Kidney epithelial cell (primary cell): ENCODE measurements around the gene DVL1. TPM values are rescaled to one million over a fixed set of nuclear protein-coding genes. Genes with fewer than 3 reads are reported as not detected.
"Not testable (repeated sequence)": the region's sequence is repeated elsewhere in the genome, so short reads cannot be mapped to it uniquely, and the experiment has no call there.

Experiments
- DNase-seq: peaks from one replicate; pipeline ENCODE4 v3.0.0-alpha.2; 2010; ENCODE audit warnings: low read depth
- H3K27me3 ChIP-seq: 2 replicates; pipeline ENCODE4 v1.6.0; 2011; ENCODE audit warnings: low read length; ENCODE audit not compliant: control insufficient read depth, insufficient read depth
- H3K36me3 ChIP-seq: 2 replicates; pipeline ENCODE4 v1.5.1; 2011; ENCODE audit warnings: low read length; ENCODE audit not compliant: control insufficient read depth, insufficient read depth
- H3K4me3 ChIP-seq: 2 replicates; pipeline ENCODE4 v1.5.1; 2011; ENCODE audit warnings: low read depth, mild to moderate bottlenecking, control low read depth, low read length
- total RNA-seq: library from RNA; depleted of rRNA; stranded (reverse); fragments of >200 nt; gene quantifications from 2 replicates; pipeline ENCODE4 v1.2.3, GENCODE V29; 2015
- TF ChIP-seq, protein P1 (sequence below): IDR thresholded peaks from 2 replicates; pipeline ENCODE4 v1.5.1; 2011; ENCODE audit warnings: mild to moderate bottlenecking, moderate library complexity, low read length, control low read depth, inconsistent platforms; ENCODE audit not compliant: insufficient read depth, poor library complexity, severe bottlenecking

The DVL1 gene
- total RNA-seq, 1 donor from 2014 or later: 87.3 TPM

DNA sequence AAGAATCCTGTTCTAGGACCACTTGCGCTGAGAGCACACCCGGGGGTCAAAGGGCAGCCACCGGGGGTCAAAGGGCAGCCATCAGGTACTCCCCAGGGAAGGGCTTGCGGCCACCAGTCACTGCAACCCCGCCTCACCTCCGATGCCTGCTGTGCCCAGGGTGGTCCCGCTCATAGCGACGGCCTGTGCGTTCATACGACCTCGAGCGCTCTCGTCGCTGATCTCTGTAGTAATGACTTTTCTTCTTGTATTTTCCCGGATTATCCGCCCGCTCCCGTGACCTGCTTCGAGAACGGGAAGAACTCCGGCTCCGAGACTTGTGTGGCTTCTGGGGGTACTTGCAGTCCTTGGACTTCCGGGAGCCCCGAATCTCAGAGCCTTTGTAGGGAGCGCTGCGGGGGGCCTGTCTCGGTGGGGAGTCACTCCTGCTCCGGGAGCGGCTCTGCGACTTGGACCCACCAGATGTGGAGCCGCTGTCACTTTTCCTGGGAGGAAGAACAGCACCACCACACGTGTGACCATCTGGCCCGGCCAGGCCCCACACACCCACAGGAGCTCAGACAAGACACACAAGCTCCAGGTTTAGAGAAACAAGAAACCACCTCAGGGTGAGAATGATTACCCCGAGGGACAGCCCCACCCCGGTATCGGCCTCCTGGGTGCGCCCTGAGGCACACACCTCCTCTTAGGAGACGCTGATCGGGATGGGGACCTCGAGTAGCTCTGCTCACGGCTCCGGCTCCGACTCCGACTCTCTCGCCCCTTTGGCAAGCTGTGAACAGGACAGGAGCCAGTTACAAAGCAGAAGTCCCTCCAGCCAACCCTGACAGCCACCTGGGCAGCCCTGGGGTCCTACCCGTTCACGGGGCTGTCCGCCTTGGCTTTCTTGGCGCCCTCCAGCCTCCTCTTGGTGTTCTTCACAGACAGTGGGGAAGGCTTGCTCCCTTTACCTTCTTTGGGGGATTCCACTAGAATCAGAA is 38.2 kb upstream of the DVL1 start:
- Histone ChIP-seq H3K4me3 (no peak overlapping the region), H3K36me3 (peaks cover 5% of the 10 kb centered on the region), H3K27me3 (no peaks in the 10 kb centered on the region)
- DNase-seq: no peak
- TF ChIP-seq, protein P1, sequence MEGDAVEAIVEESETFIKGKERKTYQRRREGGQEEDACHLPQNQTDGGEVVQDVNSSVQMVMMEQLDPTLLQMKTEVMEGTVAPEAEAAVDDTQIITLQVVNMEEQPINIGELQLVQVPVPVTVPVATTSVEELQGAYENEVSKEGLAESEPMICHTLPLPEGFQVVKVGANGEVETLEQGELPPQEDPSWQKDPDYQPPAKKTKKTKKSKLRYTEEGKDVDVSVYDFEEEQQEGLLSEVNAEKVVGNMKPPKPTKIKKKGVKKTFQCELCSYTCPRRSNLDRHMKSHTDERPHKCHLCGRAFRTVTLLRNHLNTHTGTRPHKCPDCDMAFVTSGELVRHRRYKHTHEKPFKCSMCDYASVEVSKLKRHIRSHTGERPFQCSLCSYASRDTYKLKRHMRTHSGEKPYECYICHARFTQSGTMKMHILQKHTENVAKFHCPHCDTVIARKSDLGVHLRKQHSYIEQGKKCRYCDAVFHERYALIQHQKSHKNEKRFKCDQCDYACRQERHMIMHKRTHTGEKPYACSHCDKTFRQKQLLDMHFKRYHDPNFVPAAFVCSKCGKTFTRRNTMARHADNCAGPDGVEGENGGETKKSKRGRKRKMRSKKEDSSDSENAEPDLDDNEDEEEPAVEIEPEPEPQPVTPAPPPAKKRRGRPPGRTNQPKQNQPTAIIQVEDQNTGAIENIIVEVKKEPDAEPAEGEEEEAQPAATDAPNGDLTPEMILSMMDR: no peak

DNA sequence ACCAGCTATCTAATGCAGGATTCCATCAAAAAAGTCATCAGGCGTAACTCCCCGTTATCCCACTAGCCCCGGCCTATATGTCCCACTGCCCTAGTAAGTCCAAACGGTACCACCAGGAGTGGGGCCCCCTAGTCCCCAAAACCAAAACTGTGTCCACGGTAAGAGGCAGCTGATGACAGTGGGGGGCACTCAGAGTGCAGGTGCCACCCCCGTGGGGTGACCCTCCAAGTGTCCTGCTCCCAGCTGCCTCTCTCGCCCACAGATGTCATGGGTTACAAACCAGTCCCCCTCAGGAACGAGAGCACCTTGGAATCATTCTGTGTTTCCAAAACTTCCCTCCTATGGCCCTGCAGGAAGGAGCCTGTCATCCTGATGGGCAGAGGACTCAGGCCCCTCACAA is 36.7 kb upstream of the DVL1 start:
- H3K36me3 ChIP-seq: peaks cover 5% of the 10 kb centered on the region

DNA sequence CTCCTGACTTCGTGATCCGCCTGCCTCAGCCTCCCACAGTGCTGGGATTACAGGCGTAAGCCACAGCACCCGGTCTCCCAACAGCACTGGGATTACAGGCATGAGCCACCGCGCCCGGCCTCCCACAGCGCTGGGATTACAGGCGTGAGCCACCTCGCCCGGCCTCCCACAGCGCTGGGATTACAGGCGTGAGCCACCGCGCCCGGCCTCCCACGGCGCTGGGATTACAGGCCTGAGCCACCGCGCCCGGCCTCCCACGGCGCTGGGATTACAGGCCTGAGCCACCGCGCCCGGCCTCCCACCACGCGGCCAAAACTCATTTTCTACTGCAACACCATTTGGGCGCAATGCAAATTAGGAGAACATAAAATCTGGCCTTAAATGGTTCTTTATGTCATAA is 36.1 kb upstream of the DVL1 start:
- H3K36me3 ChIP-seq, DNase-seq, H3K4me3 ChIP-seq, H3K27me3 ChIP-seq: not testable (repeated sequence)

More for the DNA sequence above, 36.7 kb upstream of the DVL1 start:
- TF ChIP-seq, protein P1: no peak
- Histone ChIP-seq H3K27me3 (no peaks in the 10 kb centered on the region), H3K4me3 (no peak overlapping the region)
- no peak for DNase-seq

DNA sequence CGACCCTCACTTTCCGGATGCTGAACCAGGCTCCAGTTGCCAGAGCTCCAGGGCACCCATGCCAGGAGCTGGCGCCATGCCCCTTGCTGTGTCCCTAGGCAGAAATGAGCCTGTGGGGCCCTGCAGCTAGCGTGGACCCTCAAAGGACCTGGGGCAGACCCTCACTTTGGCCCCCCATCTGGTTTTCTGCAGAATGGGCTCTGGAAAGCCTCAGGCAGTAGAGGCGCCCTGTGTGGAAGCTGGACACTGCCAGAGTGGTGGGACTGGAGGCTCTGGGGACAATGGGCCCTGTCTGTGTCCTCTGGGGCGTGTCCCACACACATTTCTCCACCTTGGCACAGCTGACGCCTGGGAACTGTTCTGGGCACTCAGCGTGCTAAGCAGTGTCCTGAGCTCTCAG is 32.1 kb upstream of the DVL1 start:
- Histone ChIP-seq H3K4me3 (no peak overlapping the region), H3K36me3 (peaks cover 1% of the 10 kb centered on the region), H3K27me3 (no peaks in the 10 kb centered on the region)
- TF ChIP-seq, protein P1: no peak
- DNase-seq: no peak

DNA sequence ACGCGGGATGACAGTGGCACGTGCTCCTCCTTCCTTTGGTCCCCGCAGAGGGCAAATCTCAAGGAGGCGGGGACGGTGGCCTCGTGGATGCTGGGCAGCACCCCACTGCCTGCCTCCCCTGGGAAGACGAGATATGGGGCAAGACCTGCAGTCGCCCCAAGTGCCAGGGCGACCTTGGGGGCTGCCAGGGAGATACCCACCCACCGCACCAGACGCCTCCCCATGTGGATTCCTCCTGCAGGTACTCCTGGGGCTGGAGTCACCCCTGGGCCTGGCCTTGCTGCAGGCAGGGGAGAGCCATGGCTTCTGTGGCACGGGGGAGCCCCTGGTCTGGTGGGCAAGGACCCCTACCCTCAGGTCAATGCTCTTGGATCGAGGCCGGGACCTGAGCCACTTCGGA is 31.6 kb upstream of the DVL1 start:
- Histone ChIP-seq H3K4me3 (no peak overlapping the region), H3K27me3 (no peaks in the 10 kb centered on the region), H3K36me3 (peaks cover 1% of the 10 kb centered on the region)
- TF ChIP-seq, protein P1: no peak
- DNase-seq: no peak

DNA sequence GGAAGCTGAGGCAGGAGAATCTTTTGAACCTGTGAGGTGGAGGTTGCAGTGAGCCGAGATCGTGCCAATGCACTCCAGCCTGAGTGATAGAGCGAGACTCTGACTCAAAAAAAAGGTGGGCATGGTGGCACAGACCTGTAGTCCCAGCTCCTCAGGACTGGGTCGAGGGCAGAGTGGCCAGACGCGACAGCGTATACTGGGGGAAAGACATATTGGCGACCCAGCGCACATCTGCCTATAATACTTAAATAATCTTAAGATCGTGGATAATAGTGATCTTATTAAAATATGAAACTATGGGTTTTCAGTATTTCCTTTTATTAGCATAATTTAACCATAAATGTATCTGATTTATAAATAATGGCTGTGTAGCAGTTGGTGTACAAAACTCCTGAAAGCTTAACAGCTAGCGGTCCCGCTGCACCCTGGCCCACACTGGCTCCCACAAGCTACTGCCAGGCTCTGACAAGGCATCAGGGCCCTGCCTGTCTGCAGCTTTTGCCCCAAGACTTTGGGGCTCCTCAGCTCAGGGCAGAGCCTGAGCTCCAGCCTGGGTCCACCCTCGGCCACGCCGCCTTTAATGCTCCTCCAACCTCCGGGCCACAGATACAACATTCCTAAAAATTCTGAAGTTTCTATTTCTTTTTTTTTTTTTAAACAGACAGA is 28.5 kb upstream of the DVL1 start:
- TF ChIP-seq, protein P1: no peak
- H3K36me3 ChIP-seq: no peaks in the 10 kb centered on the region

More for the DNA sequence above, 28.5 kb upstream of the DVL1 start:
- Histone ChIP-seq H3K4me3 (no peak overlapping the region), H3K27me3 (no peaks in the 10 kb centered on the region)
- no peak for DNase-seq
